H1 (cell line): ENCODE data around the gene CAMK1G. TPM values are rescaled to one million over a fixed set of nuclear protein-coding genes. Genes with fewer than 3 reads are reported as not detected.

ENCODE experiments used
- CTCF ChIA-PET: fragments of 300-600 bp; sonication (Branson Sonifier 250); formaldehyde crosslinking; loops from one replicate; lab custom pipeline; 2021; ENCODE audit not compliant: partially characterized antibody; lab: Charles Lee
- POLR2A ChIA-PET: fragments of 300-600 bp; sonication (Branson Sonifier 250); formaldehyde crosslinking; loops from one replicate; lab custom pipeline; 2021; ENCODE audit warnings: inconsistent platforms; ENCODE audit not compliant: partially characterized antibody; lab: Charles Lee
- DNase-seq, 2 experiments: peaks; one replicate each; pipeline versions ENCODE4 v3.0.0 to v3.0.0-alpha.2; 2010 to 2022; ENCODE audit warnings: low spot score in 2 of 2, low read depth in 1 of 2, mixed read lengths in 1 of 2
- FAIRE-seq: peaks from 2 replicates; lab custom pipeline; 2011; peaks lifted over from hg19 to GRCh38; lab: Jason Lieb, UNC
- H2AFZ ChIP-seq: 2 replicates; pipeline ENCODE4 v1.8.1; 2012; ENCODE audit warnings: low read length, inconsistent platforms
- H2AK5ac ChIP-seq: 2 replicates; pipeline ENCODE4 v1.6.1; 2013; ENCODE audit warnings: low read depth, low read length
- H2BK120ac ChIP-seq: replicated peaks from 2 replicates; pipeline ENCODE3; 2013; ENCODE audit warnings: low read depth, low read length, inconsistent platforms
- H2BK12ac ChIP-seq: 2 replicates; pipeline ENCODE4 v1.6.1; 2013; ENCODE audit warnings: low read depth, low read length
- H2BK15ac ChIP-seq: 2 replicates; pipeline ENCODE4 v1.6.1; 2013; ENCODE audit warnings: low read length
- H2BK20ac ChIP-seq: 2 replicates; pipeline ENCODE4 v1.6.1; 2013; ENCODE audit warnings: low read length
- H2BK5ac ChIP-seq: 2 replicates; pipeline ENCODE4 v1.6.1; 2013; ENCODE audit warnings: low read depth, low read length
- H3K14ac ChIP-seq: 2 replicates; pipeline ENCODE4 v1.6.1; 2013; ENCODE audit warnings: inconsistent platforms; ENCODE audit not compliant: insufficient read length
- H3K18ac ChIP-seq: 2 replicates; pipeline ENCODE4 v1.6.1; 2013; ENCODE audit warnings: low read length; ENCODE audit errors: extremely low read depth
- H3K23ac ChIP-seq: 2 replicates; pipeline ENCODE4 v1.6.1; 2013; ENCODE audit warnings: inconsistent platforms; ENCODE audit not compliant: insufficient read length
- H3K23me2 ChIP-seq: 2 replicates; pipeline ENCODE4 v1.6.1; 2013; ENCODE audit warnings: low read depth, low read length
- H3K27ac ChIP-seq: 2 replicates; pipeline ENCODE4 v1.6.1; 2011; ENCODE audit warnings: low read depth, low read length, inconsistent platforms
- H3K27me3 ChIP-seq, 4 experiments: replicated peaks in 1 of 4; 1 replicate in 1 of 4; 2 replicates in 3 of 4; pipeline versions ENCODE4 v1.6.1 to v1.8.1; 2011 to 2013; ENCODE audit warnings: low read length in 3 of 4, mild to moderate bottlenecking in 3 of 4, inconsistent platforms in 2 of 4, mixed read lengths in 2 of 4, moderate library complexity in 1 of 4; ENCODE audit not compliant: control insufficient read depth in 3 of 4, insufficient read depth in 3 of 4; ENCODE audit errors: extremely low read depth in 1 of 4
- H3K36me3 ChIP-seq, 4 experiments: 2 replicates each; pipeline versions ENCODE4 v1.6.1 to v1.8.1; 2011 to 2013; ENCODE audit warnings: mild to moderate bottlenecking in 4 of 4, low read length in 3 of 4, moderate library complexity in 2 of 4, control low read depth in 1 of 4, inconsistent platforms in 1 of 4; ENCODE audit not compliant: insufficient read depth in 4 of 4, control insufficient read depth in 2 of 4
- H3K4ac ChIP-seq: replicated peaks from 2 replicates; pipeline ENCODE3; 2013; ENCODE audit warnings: low read length, low read depth, mixed read lengths, inconsistent platforms; ENCODE audit not compliant: insufficient read length
- H3K4me1 ChIP-seq, 4 experiments: replicated peaks in 1 of 4; 1 replicate in 1 of 4; 2 replicates in 3 of 4; pipeline versions ENCODE4 v1.6.1 to v1.8.1; 2011 to 2013; ENCODE audit warnings: low read length in 3 of 4, inconsistent platforms in 2 of 4, mixed read lengths in 1 of 4; ENCODE audit not compliant: insufficient read depth in 4 of 4, control insufficient read depth in 3 of 4
- H3K4me2 ChIP-seq, 2 experiments: 2 replicates each; pipeline versions ENCODE4 v1.6.1 to v1.8.1; 2011 to 2013; ENCODE audit warnings: low read depth in 2 of 2, low read length in 2 of 2, control low read depth in 1 of 2, inconsistent platforms in 1 of 2, mild to moderate bottlenecking in 1 of 2; ENCODE audit not compliant: insufficient read depth in 1 of 2
- H3K4me3 ChIP-seq, 4 experiments: fragments of 200-600, 300-600 bp in 1 of 4; sonication (generic), shearing (Covaris generic), sonication (Bioruptor Twin) in 1 of 4; 2 replicates each; pipeline versions ENCODE4 v1.5.1 to v1.8.1; 2011 to 2016; ENCODE audit warnings: low read length in 4 of 4, low read depth in 3 of 4, control low read depth in 2 of 4, inconsistent platforms in 2 of 4, mild to moderate bottlenecking in 2 of 4, mixed read lengths in 1 of 4, moderate library complexity in 1 of 4; ENCODE audit not compliant: insufficient read depth in 2 of 4; ENCODE audit errors: extremely low read depth in 1 of 4
- H3K56ac ChIP-seq: replicated peaks from 2 replicates; pipeline ENCODE3; 2013; ENCODE audit warnings: low read depth, mild to moderate bottlenecking, mixed read lengths, low read length, inconsistent platforms; ENCODE audit not compliant: insufficient read length
- H3K79me1 ChIP-seq: 2 replicates; pipeline ENCODE4 v1.6.1; 2013; ENCODE audit warnings: low read depth, low read length, control low read depth
- H3K79me2 ChIP-seq, 2 experiments: 2 replicates each; pipeline versions ENCODE4 v1.6.1 to v1.8.1; 2012 to 2013; ENCODE audit warnings: low read length in 2 of 2, mild to moderate bottlenecking in 2 of 2, inconsistent platforms in 1 of 2; ENCODE audit not compliant: insufficient read depth in 2 of 2, control insufficient read depth in 1 of 2
- H3K9ac ChIP-seq, 4 experiments: replicated peaks in 1 of 4; 1 replicate in 1 of 4; 2 replicates in 3 of 4; pipeline versions ENCODE4 v1.6.1 to v1.8.1; 2011 to 2013; ENCODE audit warnings: low read depth in 3 of 4, low read length in 3 of 4, control low read depth in 2 of 4, mild to moderate bottlenecking in 2 of 4, moderate library complexity in 2 of 4, inconsistent platforms in 1 of 4; ENCODE audit errors: extremely low read depth in 1 of 4
- H3K9me3 ChIP-seq, 2 experiments: 2 replicates each; pipeline versions ENCODE4 v1.6.1 to v1.8.1; 2012 to 2013; ENCODE audit warnings: mild to moderate bottlenecking in 2 of 2, moderate library complexity in 2 of 2, control low read depth in 1 of 2, inconsistent platforms in 1 of 2, low read depth in 1 of 2, low read length in 1 of 2, mixed read lengths in 1 of 2; ENCODE audit not compliant: insufficient read depth in 2 of 2
- H4K20me1 ChIP-seq, 2 experiments: replicated peaks in 1 of 2; 2 replicates each; pipeline versions ENCODE3 to v1.8.1; 2011 to 2013; ENCODE audit warnings: inconsistent platforms in 2 of 2, low read length in 2 of 2, mild to moderate bottlenecking in 1 of 2; ENCODE audit not compliant: insufficient read depth in 2 of 2, control insufficient read depth in 1 of 2
- H4K5ac ChIP-seq: 2 replicates; pipeline ENCODE4 v1.6.1; 2013; ENCODE audit warnings: low read length, low read depth, mixed read lengths, inconsistent platforms; ENCODE audit not compliant: insufficient read length
- H4K8ac ChIP-seq: 2 replicates; pipeline ENCODE4 v1.8.0; 2013; ENCODE audit warnings: mild to moderate bottlenecking, moderate library complexity, low read length, inconsistent platforms; ENCODE audit not compliant: insufficient read depth; ENCODE audit errors: extremely low read depth
- H4K91ac ChIP-seq: replicated peaks from 2 replicates; pipeline ENCODE3; 2013; ENCODE audit warnings: low read length, mixed read lengths, inconsistent platforms; ENCODE audit not compliant: insufficient read length
- CTBP2 ChIP-seq: IDR thresholded peaks from 2 replicates; pipeline ENCODE4 v1.7.0; 2011; ENCODE audit warnings: borderline replicate concordance, mild to moderate bottlenecking, moderate library complexity, mixed read lengths, low read length; ENCODE audit not compliant: insufficient read depth, insufficient read length
- POLR2A ChIP-seq, 2 experiments: IDR thresholded peaks; 1 replicate in 1 of 2; 2 replicates in 1 of 2; pipeline ENCODE4 v1.6.1; 2011; ENCODE audit warnings: low read depth in 2 of 2, low read length in 2 of 2, mild to moderate bottlenecking in 2 of 2; ENCODE audit errors: control extremely low read depth in 1 of 2
- WGBS, 2 experiments: shearing (Covaris generic) in 1 of 2; methylation state at CpG; one replicate each; pipeline versions ENCODE4 v1.1.6 to v1.1.7; 2013 to 2015; ENCODE audit warnings: low lambda C conversion rate in 2 of 2, mixed read lengths in 2 of 2, inconsistent platforms in 1 of 2, low coverage in 1 of 2, missing lambda C conversion rate in 1 of 2; ENCODE audit not compliant: insufficient replicate concordance in 2 of 2, insufficient coverage in 1 of 2, insufficient read length in 1 of 2; ENCODE audit errors: extremely low coverage in 1 of 2, missing lambda C conversion rate in 1 of 2; 5-methylcytosine and 5-hydroxymethylcytosine counted together
- polyA plus RNA-seq, 7 experiments: library from polyadenylated mRNA; depleted of rRNA in 3 of 7; stranded (reverse) in 5 of 7; unstranded in 2 of 7; fragments of >200 nt in 5 of 7; fragments of 200-250 nt in 2 of 7; gene quantifications; 1 replicate in 5 of 7; 2 replicates in 1 of 7; 4 replicates in 1 of 7; pipeline versions ENCODE4 v1.2.1 to v1.2.3, GENCODE V29; 2011 to 2013; ENCODE audit warnings: missing spikeins in 2 of 7, mixed read lengths in 2 of 7
- total RNA-seq: library from RNA; stranded (reverse); fragmentation: NEBNext Ultra II Directional; extraction: Animal tissue kit (Norgen Biotek cat#: 25700); gene quantifications from 2 replicates; pipeline ENCODE4 v1.2.1, GENCODE V29; 2021

CAMK1G gene
- total and polyA plus RNA-seq, 2 of the 8 experiments (the other 6 are each of a cell fraction or from before 2014, with no cell fraction given), result 1.00 to 1.0 TPM

- Histone ChIP-seq H3K9me3 (no peaks in the 10 kb centered on the region), H3K23ac (no peak overlapping the region), H2AFZ (no peak overlapping the region), H3K79me2 (no peaks in the 10 kb centered on the region), H2BK5ac (no peak overlapping the region), H2AK5ac (no peak overlapping the region), H4K5ac (no peak overlapping the region), H4K20me1 (peaks cover 0 to 3% of the 10 kb centered on the region in 2 experiments), H3K23me2 (peaks cover 4% of the 10 kb centered on the region; the same call in 1 of the 2 replicates), H3K79me1 (no peaks in the 10 kb centered on the region), H3K4me3 (no peak overlapping the region), H3K18ac (no peak overlapping the region), H3K14ac (no peak overlapping the region), H3K4ac (no peak overlapping the region)
- POLR2A ChIA-PET, result no interaction called here
- 31% methylated on average over 5 of the region's 5 CpGs; no CpG with 5 or more reads in 1 of the 2 experiments for WGBS, 2 experiments
- DNase-seq, result no peak
- TF ChIP-seq CTBP2 (peak; percentile 77), POLR2A (IDR thresholded peaks at IDR 0.05; ENCODE audit: control extremely low read depth in 1 of 2, low read depth in 2 of 2, low read length in 2 of 2) (no peak)
- TF ChIP-seq, all 59 proteins: peak for 1
- peak overlapping the region; percentile 25 to 28; a peak in 1 of 4 replicates for H3K4me2 ChIP-seq
- no peaks in the 10 kb centered on the region for H3K36me3 ChIP-seq
- peaks cover 7 to 31% (median 24%) of the 10 kb centered on the region in 4 experiments; a peak in 5 of 7 replicates for H3K4me1 ChIP-seq
- H2BK20ac ChIP-seq, result no peak overlapping the region
- peaks cover 0 to 5% (median under 1%) of the 10 kb centered on the region in 4 experiments; a peak in 3 of 7 replicates for H3K27me3 ChIP-seq
- CTCF ChIA-PET, result interaction anchor here (0.8 to 1.8 kb wide), 4 partner anchors 10 to 39 kb away, joined by 3 to 7 read pairs (median 4); no protein-coding TSS in a partner anchor
- no peak overlapping the region for H2BK120ac ChIP-seq
- no peak overlapping the region for H4K8ac ChIP-seq
- H2BK12ac ChIP-seq, result no peak overlapping the region
- H3K56ac ChIP-seq, result no peak overlapping the region
- no peak overlapping the region for H2BK15ac ChIP-seq
- no peak for FAIRE-seq
- H3K9ac ChIP-seq, result no peak overlapping the region
- no peak overlapping the region for H4K91ac ChIP-seq
- no peak overlapping the region for H3K27ac ChIP-seq
These were observed 30.9 kb upstream of the CAMK1G start for GRCh38 chr1:209552406-209553264.
